ENCODE data around the gene CDC42SE1. TPM values are rescaled to one million over a fixed set of nuclear protein-coding genes. Genes with fewer than 3 reads are reported as not detected.

Gene CDC42SE1
- total RNA-seq, 1 donor from 2014 or later: 148 TPM

GRCh38 chr1:151085953-151086559 lies 26.6 kb upstream of the CDC42SE1 start:
- CTCF ChIA-PET: interaction anchor here (0.6 to 0.7 kb wide), 2 partner anchors 14 to 234 kb away, joined by 3 read pairs; no protein-coding TSS in a partner anchor

GRCh38 chr1:151072224-151072623 lies 12.8 kb upstream of the CDC42SE1 start:
- CTCF ChIA-PET: interaction anchor here (0.7 to 2.1 kb wide), 6 partner anchors 12 to 118 kb away, joined by 3 to 12 read pairs (median 3); partner anchors contain the start of genes C1orf56, CDC42SE1, MLLT11 and TNFAIP8L2
- peaks cover 21% of the 10 kb centered on the region for H3K36me3 Mint-ChIP-seq (ENCODE audit: low read depth)
- peaks cover 16% of the 10 kb centered on the region for H3K4me1 Mint-ChIP-seq
- DNase-seq: no peak
- POLR2A ChIA-PET: interaction anchor here (0.5 to 3.3 kb wide), 4 partner anchors 13 to 118 kb away, joined by 3 to 98 read pairs (median 20); partner anchors contain the start of genes C1orf56, CDC42SE1, MLLT11 and VPS72
- no peak overlapping the region for H3K27ac Mint-ChIP-seq
- intact Hi-C loops (cut with micrococcal nuclease): no loop called here
- TF ChIP-seq, protein P1, sequence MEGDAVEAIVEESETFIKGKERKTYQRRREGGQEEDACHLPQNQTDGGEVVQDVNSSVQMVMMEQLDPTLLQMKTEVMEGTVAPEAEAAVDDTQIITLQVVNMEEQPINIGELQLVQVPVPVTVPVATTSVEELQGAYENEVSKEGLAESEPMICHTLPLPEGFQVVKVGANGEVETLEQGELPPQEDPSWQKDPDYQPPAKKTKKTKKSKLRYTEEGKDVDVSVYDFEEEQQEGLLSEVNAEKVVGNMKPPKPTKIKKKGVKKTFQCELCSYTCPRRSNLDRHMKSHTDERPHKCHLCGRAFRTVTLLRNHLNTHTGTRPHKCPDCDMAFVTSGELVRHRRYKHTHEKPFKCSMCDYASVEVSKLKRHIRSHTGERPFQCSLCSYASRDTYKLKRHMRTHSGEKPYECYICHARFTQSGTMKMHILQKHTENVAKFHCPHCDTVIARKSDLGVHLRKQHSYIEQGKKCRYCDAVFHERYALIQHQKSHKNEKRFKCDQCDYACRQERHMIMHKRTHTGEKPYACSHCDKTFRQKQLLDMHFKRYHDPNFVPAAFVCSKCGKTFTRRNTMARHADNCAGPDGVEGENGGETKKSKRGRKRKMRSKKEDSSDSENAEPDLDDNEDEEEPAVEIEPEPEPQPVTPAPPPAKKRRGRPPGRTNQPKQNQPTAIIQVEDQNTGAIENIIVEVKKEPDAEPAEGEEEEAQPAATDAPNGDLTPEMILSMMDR (IDR thresholded peaks at IDR 0.05): no peak
- peak overlapping the region; percentile 97 for H3K4me3 Mint-ChIP-seq
- ATAC-seq (ENCODE audit: low read depth): no peak
- no peaks in the 10 kb centered on the region for H3K9me3 Mint-ChIP-seq
- no peaks in the 10 kb centered on the region for H3K27me3 Mint-ChIP-seq

More at GRCh38 chr1:151085953-151086559, 26.6 kb upstream of the CDC42SE1 start:
- TF ChIP-seq, protein P1 (IDR thresholded peaks at IDR 0.05): no peak
- Mint-ChIP-seq H3K27me3 (no peaks in the 10 kb centered on the region), H3K4me1 (peaks cover 6% of the 10 kb centered on the region), H3K4me3 (no peak overlapping the region), H3K9me3 (no peaks in the 10 kb centered on the region), H3K27ac (no peak overlapping the region), H3K36me3 (ENCODE audit: low read depth) (peaks cover 8% of the 10 kb centered on the region)
- DNase-seq (no peak), ATAC-seq (ENCODE audit: low read depth) (no peak)
- POLR2A ChIA-PET: interaction anchor here (0.6 to 1.3 kb wide), 2 partner anchors 15 to 26 kb away, joined by 4 to 5 read pairs; partner anchors contain the start of gene CDC42SE1
- intact Hi-C loops (cut with micrococcal nuclease): no loop called here

DNA sequence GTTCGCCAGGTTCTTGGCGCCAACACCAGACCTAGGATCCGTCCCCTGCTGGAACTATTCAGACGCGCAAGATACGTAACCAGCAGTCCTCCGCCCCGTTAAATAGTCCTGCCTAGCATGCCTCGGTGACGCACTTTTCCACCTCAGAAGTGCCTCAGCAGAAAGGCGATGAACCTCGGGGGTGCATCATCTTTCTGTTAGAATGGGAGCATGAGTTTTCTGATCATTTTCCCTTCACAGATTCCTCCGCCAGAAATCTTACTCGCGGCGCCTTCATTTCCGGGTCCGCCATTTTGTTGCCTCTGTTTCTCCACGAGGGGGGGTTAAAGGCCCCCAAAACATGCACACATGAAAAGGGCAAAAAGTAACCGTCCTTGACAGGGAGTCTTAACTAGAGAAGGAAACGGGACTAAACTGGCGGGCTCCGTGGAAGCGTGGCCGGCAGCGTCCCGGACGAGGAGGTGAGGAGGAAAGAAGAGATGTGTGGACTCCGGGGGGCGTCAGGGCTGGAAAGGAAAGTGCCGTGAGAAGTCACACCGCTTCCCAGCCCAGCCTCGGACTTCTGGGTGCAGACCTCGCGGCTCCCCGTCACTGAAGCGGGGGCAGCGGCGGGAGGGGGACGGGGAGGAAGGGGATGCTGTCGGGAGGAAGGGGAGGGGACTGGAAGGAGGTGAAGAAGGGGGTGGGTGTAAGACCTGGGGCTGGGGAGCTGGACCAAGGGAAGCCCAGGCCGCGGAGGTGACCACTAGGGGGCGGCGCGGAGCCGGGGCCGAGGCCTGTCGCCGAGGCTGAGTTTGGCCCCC lies 11.3 kb upstream of the CDC42SE1 start, which contains the start of gene GABPB2:
Gene GABPB2 (plus strand): TSS at position 288 of the 803 bp plus-strand sequence. CDS start 17,429 bp downstream, outside the sequence.
- Mint-ChIP-seq H3K36me3 (ENCODE audit: low read depth) (peaks cover 20% of the 10 kb centered on the region), H3K27me3 (no peaks in the 10 kb centered on the region), H3K9me3 (no peaks in the 10 kb centered on the region), H3K4me3 (peak within 1 kb of the TSS; percentile 97), H3K27ac (peak within 1 kb of the TSS; percentile 100), H3K4me1 (peaks cover 16% of the 10 kb centered on the region)
- intact Hi-C loops (cut with micrococcal nuclease): loop anchor here (1.0 to 2.0 kb wide), 11 partner anchors 11 to 212 kb away; partner anchors contain the start of genes CDC42SE1, LYSMD1, PRUNE1 and PSMD4
- ChIA-PET CTCF (interaction anchor here (0.5 to 2.1 kb wide), 13 partner anchors 8 to 134 kb away, joined by 3 to 12 read pairs (median 3); partner anchors contain the start of genes C1orf56, CDC42SE1, MLLT11 and TNFAIP8L2), POLR2A (interaction anchor here (0.5 to 3.3 kb wide), 24 partner anchors 12 to 750 kb away, joined by 3 to 98 read pairs (median 5); partner anchors contain the start of genes C1orf56, CDC42SE1, CERS2 and FALEC)
- TF ChIP-seq, protein P1 (IDR thresholded peaks at IDR 0.05): peak; percentile 25
- ATAC-seq (ENCODE audit: low read depth): peak; percentile 87
- DNase-seq: peak; percentile 89

DNA sequence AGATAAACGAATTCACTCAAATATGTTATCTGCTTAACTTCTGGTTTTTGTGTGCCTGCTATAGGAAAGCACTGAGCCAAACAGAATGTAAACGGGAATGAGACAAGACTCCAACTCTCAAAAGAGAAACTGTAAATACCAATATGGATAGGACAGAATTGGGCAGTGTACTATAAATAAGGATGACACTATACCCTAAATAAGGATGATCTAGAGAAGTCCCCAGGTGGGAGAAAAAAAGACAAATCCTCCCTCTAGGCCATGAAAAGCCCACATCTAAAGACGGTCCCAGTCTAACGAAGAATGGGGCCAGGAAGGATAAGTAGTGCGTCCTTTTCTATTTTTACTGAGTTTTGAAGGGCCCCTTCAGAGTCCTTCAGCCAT lies 9.7 kb upstream of the CDC42SE1 start:
- POLR2A ChIA-PET: interaction anchor here (1.5 to 3.2 kb wide), 2 partner anchors 10 to 62 kb away, joined by 5 to 98 read pairs; partner anchors contain the start of genes CDC42SE1 and MLLT11
- intact Hi-C loops (cut with micrococcal nuclease): no loop called here
- no peak for DNase-seq
- CTCF ChIA-PET: no interaction called here
- H3K9me3 Mint-ChIP-seq: no peaks in the 10 kb centered on the region
- H3K36me3 Mint-ChIP-seq (ENCODE audit: low read depth): peaks cover 14% of the 10 kb centered on the region
- H3K27ac Mint-ChIP-seq: peak overlapping the region; percentile 68
- no peaks in the 10 kb centered on the region for H3K27me3 Mint-ChIP-seq
- peak overlapping the region; percentile 68 for H3K4me3 Mint-ChIP-seq
- H3K4me1 Mint-ChIP-seq: peaks cover 16% of the 10 kb centered on the region
- no peak for ATAC-seq (ENCODE audit: low read depth)
- TF ChIP-seq, protein P1 (IDR thresholded peaks at IDR 0.05): no peak
